WTC11 (cell line): ENCODE measurements around the gene DHX36.

Source experiments
- CREM ChIP-seq: sonication (generic); formaldehyde crosslinking; IDR thresholded peaks from 2 replicates; pipeline ENCODE4 v1.8.1; 2022; ENCODE audit warnings: mild to moderate bottlenecking, missing genetic modification reagents, moderate library complexity
- KAT7 ChIP-seq: sonication (generic); formaldehyde crosslinking; IDR thresholded peaks from 2 replicates; pipeline ENCODE4 v1.8.1; 2023; ENCODE audit warnings: missing genetic modification reagents, mild to moderate bottlenecking, borderline replicate concordance
- SP1 ChIP-seq: sonication (generic); formaldehyde crosslinking; conservative IDR thresholded peaks from 2 replicates; pipeline ENCODE4 v1.8.1; 2022; ENCODE audit warnings: missing genetic modification reagents
- TEAD4 ChIP-seq: sonication (generic); formaldehyde crosslinking; IDR thresholded peaks from 2 replicates; pipeline ENCODE4 v1.8.0; 2022; ENCODE audit warnings: mild to moderate bottlenecking, missing genetic modification reagents
- ZNF671 ChIP-seq: fragments of 250-450 bp; sonication (Bioruptor Pico); IDR thresholded peaks from 2 replicates; pipeline ENCODE4 v1.8.0; 2021; ENCODE audit warnings: mild to moderate bottlenecking
- TF ChIP-seq, protein P1 (sequence below): fragments of 200-600 bp; IDR thresholded peaks from 2 replicates; pipeline ENCODE4 v1.8.0; 2022; ENCODE audit warnings: antibody characterized with exemption
- TF ChIP-seq, protein P2 (sequence below): sonication (generic); formaldehyde crosslinking; IDR thresholded peaks from 2 replicates; pipeline ENCODE4 v1.8.0; 2023; ENCODE audit warnings: missing genetic modification reagents, mild to moderate bottlenecking, borderline replicate concordance
- TF ChIP-seq, protein P3 (sequence below): sonication (generic); formaldehyde crosslinking; IDR thresholded peaks from 2 replicates; pipeline ENCODE4 v1.8.0; 2022; ENCODE audit warnings: mild to moderate bottlenecking, missing genetic modification reagents

DNA sequence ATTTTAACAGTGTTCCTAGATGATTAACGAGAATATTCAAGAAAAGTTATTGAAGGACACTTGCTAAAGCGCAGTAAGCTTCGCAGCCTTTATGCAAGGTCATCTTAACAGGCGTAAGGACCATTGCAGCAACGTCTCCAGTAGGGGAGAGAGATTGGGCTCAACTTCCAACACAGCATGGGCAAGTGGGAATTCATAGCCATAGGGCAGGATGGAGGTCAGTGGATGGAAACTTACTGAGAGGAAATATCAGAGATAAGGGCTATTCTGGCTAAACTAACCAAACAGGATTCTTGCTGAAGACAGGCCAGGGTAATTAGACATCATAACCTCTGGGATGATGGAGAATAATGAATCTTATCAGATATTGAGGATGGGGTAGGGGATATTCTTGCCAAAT, 82.8 kb downstream of the DHX36 start:
- TF ChIP-seq, protein P1, sequence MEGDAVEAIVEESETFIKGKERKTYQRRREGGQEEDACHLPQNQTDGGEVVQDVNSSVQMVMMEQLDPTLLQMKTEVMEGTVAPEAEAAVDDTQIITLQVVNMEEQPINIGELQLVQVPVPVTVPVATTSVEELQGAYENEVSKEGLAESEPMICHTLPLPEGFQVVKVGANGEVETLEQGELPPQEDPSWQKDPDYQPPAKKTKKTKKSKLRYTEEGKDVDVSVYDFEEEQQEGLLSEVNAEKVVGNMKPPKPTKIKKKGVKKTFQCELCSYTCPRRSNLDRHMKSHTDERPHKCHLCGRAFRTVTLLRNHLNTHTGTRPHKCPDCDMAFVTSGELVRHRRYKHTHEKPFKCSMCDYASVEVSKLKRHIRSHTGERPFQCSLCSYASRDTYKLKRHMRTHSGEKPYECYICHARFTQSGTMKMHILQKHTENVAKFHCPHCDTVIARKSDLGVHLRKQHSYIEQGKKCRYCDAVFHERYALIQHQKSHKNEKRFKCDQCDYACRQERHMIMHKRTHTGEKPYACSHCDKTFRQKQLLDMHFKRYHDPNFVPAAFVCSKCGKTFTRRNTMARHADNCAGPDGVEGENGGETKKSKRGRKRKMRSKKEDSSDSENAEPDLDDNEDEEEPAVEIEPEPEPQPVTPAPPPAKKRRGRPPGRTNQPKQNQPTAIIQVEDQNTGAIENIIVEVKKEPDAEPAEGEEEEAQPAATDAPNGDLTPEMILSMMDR: no peak
- TF ChIP-seq, protein P2, sequence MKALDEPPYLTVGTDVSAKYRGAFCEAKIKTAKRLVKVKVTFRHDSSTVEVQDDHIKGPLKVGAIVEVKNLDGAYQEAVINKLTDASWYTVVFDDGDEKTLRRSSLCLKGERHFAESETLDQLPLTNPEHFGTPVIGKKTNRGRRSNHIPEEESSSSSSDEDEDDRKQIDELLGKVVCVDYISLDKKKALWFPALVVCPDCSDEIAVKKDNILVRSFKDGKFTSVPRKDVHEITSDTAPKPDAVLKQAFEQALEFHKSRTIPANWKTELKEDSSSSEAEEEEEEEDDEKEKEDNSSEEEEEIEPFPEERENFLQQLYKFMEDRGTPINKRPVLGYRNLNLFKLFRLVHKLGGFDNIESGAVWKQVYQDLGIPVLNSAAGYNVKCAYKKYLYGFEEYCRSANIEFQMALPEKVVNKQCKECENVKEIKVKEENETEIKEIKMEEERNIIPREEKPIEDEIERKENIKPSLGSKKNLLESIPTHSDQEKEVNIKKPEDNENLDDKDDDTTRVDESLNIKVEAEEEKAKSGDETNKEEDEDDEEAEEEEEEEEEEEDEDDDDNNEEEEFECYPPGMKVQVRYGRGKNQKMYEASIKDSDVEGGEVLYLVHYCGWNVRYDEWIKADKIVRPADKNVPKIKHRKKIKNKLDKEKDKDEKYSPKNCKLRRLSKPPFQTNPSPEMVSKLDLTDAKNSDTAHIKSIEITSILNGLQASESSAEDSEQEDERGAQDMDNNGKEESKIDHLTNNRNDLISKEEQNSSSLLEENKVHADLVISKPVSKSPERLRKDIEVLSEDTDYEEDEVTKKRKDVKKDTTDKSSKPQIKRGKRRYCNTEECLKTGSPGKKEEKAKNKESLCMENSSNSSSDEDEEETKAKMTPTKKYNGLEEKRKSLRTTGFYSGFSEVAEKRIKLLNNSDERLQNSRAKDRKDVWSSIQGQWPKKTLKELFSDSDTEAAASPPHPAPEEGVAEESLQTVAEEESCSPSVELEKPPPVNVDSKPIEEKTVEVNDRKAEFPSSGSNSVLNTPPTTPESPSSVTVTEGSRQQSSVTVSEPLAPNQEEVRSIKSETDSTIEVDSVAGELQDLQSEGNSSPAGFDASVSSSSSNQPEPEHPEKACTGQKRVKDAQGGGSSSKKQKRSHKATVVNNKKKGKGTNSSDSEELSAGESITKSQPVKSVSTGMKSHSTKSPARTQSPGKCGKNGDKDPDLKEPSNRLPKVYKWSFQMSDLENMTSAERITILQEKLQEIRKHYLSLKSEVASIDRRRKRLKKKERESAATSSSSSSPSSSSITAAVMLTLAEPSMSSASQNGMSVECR (CRISPR knock-in tag): no peak
- TF ChIP-seq SP1 (no peak), CREM (no peak), KAT7 (CRISPR knock-in tag) (no peak), ZNF671 (CRISPR knock-in tag) (no peak), TEAD4 (CRISPR knock-in tag) (no peak)
- TF ChIP-seq, protein P3, sequence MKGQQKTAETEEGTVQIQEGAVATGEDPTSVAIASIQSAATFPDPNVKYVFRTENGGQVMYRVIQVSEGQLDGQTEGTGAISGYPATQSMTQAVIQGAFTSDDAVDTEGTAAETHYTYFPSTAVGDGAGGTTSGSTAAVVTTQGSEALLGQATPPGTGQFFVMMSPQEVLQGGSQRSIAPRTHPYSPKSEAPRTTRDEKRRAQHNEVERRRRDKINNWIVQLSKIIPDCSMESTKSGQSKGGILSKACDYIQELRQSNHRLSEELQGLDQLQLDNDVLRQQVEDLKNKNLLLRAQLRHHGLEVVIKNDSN (CRISPR knock-in tag): no peak
